Body of pancreas (tissue), 4 donors: Measurements from ENCODE around the gene LGALS16.

Source experiments
- POLR2A ChIP-seq, 3 donors: fragments of 450-650 bp; IDR thresholded peaks; one replicate each; pipeline ENCODE4 v1.6.1; 2016; ENCODE audit warnings: antibody characterized with exemption in 3 of 3, mild to moderate bottlenecking in 2 of 3
- TF ChIP-seq, protein P1 (sequence below), 7 experiments: fragments of 450-650 bp in 4 of 7; fragments of 200-600 bp in 3 of 7; sonication (generic) in 3 of 7; IDR thresholded peaks; one replicate each; pipeline ENCODE4 v1.5.1; 2016 to 2019; ENCODE audit warnings: antibody characterized with exemption in 7 of 7

DNA sequence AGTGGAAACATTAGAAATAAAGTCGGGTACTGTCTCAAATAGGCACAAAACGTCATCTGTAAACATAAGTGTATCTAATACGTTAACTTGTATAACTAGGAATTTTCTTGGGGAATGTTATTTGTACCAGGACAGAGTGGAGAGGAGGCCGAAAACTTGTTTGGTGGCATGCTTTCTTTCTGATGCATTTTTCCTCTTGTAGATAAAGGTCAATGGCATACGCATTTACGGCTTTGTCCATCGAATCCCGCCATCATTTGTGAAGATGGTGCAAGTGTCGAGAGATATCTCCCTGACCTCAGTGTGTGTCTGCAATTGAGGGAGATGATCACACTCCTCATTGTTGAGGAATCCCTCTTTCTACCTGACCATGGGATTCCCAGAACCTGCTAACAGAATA is 48.7 kb upstream of the LGALS16 start:
- TF ChIP-seq, protein P1, sequence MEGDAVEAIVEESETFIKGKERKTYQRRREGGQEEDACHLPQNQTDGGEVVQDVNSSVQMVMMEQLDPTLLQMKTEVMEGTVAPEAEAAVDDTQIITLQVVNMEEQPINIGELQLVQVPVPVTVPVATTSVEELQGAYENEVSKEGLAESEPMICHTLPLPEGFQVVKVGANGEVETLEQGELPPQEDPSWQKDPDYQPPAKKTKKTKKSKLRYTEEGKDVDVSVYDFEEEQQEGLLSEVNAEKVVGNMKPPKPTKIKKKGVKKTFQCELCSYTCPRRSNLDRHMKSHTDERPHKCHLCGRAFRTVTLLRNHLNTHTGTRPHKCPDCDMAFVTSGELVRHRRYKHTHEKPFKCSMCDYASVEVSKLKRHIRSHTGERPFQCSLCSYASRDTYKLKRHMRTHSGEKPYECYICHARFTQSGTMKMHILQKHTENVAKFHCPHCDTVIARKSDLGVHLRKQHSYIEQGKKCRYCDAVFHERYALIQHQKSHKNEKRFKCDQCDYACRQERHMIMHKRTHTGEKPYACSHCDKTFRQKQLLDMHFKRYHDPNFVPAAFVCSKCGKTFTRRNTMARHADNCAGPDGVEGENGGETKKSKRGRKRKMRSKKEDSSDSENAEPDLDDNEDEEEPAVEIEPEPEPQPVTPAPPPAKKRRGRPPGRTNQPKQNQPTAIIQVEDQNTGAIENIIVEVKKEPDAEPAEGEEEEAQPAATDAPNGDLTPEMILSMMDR (IDR thresholded peaks at IDR 0.05), result no peak
- no peak for TF ChIP-seq POLR2A (IDR thresholded peaks at IDR 0.05)
